IMR-90 (cell line): ENCODE results near the gene LHFPL6. TPM values are rescaled to one million over a fixed set of nuclear protein-coding genes. Genes with fewer than 3 reads are reported as not detected.

Experiments used
- ATAC-seq: fragments of 200-7000 bp; cut with Tn5 transposase; 2 replicates; pipeline ENCODE4 v1.9.1; 2020; ENCODE audit warnings: low read depth, mild to moderate bottlenecking, moderate library complexity
- BruUV-seq: library from RNA; stranded (reverse); fragments of 400-500 nt; replicated peaks from 2 replicates; lab custom pipeline; 2021; lab: Mats Ljungman, UMichigan
- CTCF ChIA-PET: fragments of 300-600 bp; formaldehyde crosslinking; extraction: SDS; loops from one replicate; lab custom pipeline; 2021; ENCODE audit warnings: antibody characterized with exemption; lab: Yijun Ruan, JAX
- POLR2A ChIA-PET: fragments of 300-600 bp; sonication (Branson Sonifier 250); formaldehyde crosslinking; loops from one replicate; lab custom pipeline; 2022; ENCODE audit warnings: antibody characterized with exemption; ENCODE audit not compliant: unreplicated experiment; lab: Charles Lee
- DNase-seq: peaks from one replicate; pipeline ENCODE4 v3.0.0; 2013
- H2AFZ ChIP-seq: replicated peaks from 2 replicates; pipeline ENCODE3; 2013; ENCODE audit warnings: low read length, mild to moderate bottlenecking; ENCODE audit not compliant: poor library complexity
- H2AK5ac ChIP-seq: 2 replicates; pipeline ENCODE4 v1.6.1; 2013; ENCODE audit warnings: low read depth, low read length, inconsistent platforms
- H2AK9ac ChIP-seq: replicated peaks from 2 replicates; pipeline ENCODE3; 2013; ENCODE audit warnings: mild to moderate bottlenecking, low read depth, low read length, moderate library complexity; ENCODE audit not compliant: poor library complexity
- H2BK120ac ChIP-seq: 2 replicates; pipeline ENCODE4 v1.6.1; 2013; ENCODE audit warnings: low read depth, low read length, inconsistent platforms
- H2BK15ac ChIP-seq: 3 replicates; pipeline ENCODE4 v1.6.1; 2013; ENCODE audit warnings: low read depth, low read length, inconsistent platforms
- H2BK20ac ChIP-seq: 2 replicates; pipeline ENCODE4 v1.6.1; 2013; ENCODE audit warnings: low read depth, mild to moderate bottlenecking, inconsistent platforms, low read length, moderate library complexity
- H2BK5ac ChIP-seq: 2 replicates; pipeline ENCODE4 v1.6.1; 2013; ENCODE audit warnings: mild to moderate bottlenecking, low read depth, low read length, inconsistent platforms; ENCODE audit not compliant: poor library complexity, severe bottlenecking
- H3K14ac ChIP-seq: replicated peaks from 2 replicates; pipeline ENCODE4 v1.6.1; 2013; ENCODE audit warnings: low read depth, low read length, inconsistent platforms
- H3K18ac ChIP-seq: 2 replicates; pipeline ENCODE4 v1.6.1; 2013; ENCODE audit warnings: low read depth, low read length, control low read depth
- H3K23ac ChIP-seq: 2 replicates; pipeline ENCODE4 v1.6.1; 2013; ENCODE audit warnings: low read depth, low read length, inconsistent platforms
- H3K27ac ChIP-seq: 2 replicates; pipeline ENCODE4 v1.5.1; 2013; ENCODE audit warnings: mild to moderate bottlenecking, control low read depth, low read length; ENCODE audit not compliant: insufficient read depth
- H3K27me3 ChIP-seq: 2 replicates; pipeline ENCODE4 v1.6.1; 2013; ENCODE audit warnings: low read length; ENCODE audit not compliant: control insufficient read depth, insufficient read depth
- H3K36me3 ChIP-seq: 2 replicates; pipeline ENCODE4 v1.6.1; 2013; ENCODE audit warnings: low read length, mixed read lengths; ENCODE audit not compliant: control insufficient read depth, insufficient read depth
- H3K4ac ChIP-seq: 2 replicates; pipeline ENCODE4 v1.6.1; 2013; ENCODE audit warnings: low read depth, low read length, inconsistent platforms
- H3K4me1 ChIP-seq: 2 replicates; pipeline ENCODE4 v1.6.1; 2013; ENCODE audit warnings: low read length, mixed read lengths; ENCODE audit not compliant: control insufficient read depth, insufficient read depth
- H3K4me2 ChIP-seq: 2 replicates; pipeline ENCODE4 v1.6.1; 2013; ENCODE audit warnings: low read depth, mild to moderate bottlenecking, control low read depth, low read length, moderate library complexity
- H3K4me3 ChIP-seq: 2 replicates; pipeline ENCODE4 v1.5.1; 2013; ENCODE audit warnings: low read depth, mild to moderate bottlenecking, control low read depth, low read length, moderate library complexity; ENCODE audit not compliant: insufficient read depth
- H3K56ac ChIP-seq: 2 replicates; pipeline ENCODE4 v1.6.1; 2013; ENCODE audit warnings: low read length, inconsistent platforms; ENCODE audit not compliant: insufficient read depth; ENCODE audit errors: extremely low read depth
- H3K79me1 ChIP-seq, 2 experiments: 2 replicates each; pipeline ENCODE4 v1.6.1; 2013; ENCODE audit warnings: low read length in 2 of 2, inconsistent platforms in 1 of 2, low read depth in 1 of 2
- H3K9ac ChIP-seq: 2 replicates; pipeline ENCODE4 v1.6.1; 2013; ENCODE audit warnings: low read depth, low read length, control low read depth
- H3K9me1 ChIP-seq: 2 replicates; pipeline ENCODE4 v1.6.1; 2013; ENCODE audit warnings: low read length, inconsistent platforms; ENCODE audit not compliant: insufficient read depth
- H3K9me3 ChIP-seq: 2 replicates; pipeline ENCODE4 v1.6.1; 2013; ENCODE audit warnings: low read length; ENCODE audit not compliant: control insufficient read depth, insufficient read depth
- H4K20me1 ChIP-seq: 2 replicates; pipeline ENCODE4 v1.6.1; 2013; ENCODE audit warnings: low read length, inconsistent platforms; ENCODE audit not compliant: insufficient read depth
- H4K5ac ChIP-seq: 2 replicates; pipeline ENCODE4 v1.6.1; 2013; ENCODE audit warnings: mild to moderate bottlenecking, low read depth, low read length, control low read depth
- H4K8ac ChIP-seq, 2 experiments: 2 replicates each; pipeline ENCODE4 v1.6.1; 2013; ENCODE audit warnings: low read depth in 2 of 2, low read length in 2 of 2, control low read depth in 1 of 2, inconsistent platforms in 1 of 2
- H4K91ac ChIP-seq: 2 replicates; pipeline ENCODE4 v1.6.1; 2013; ENCODE audit warnings: low read depth, low read length, inconsistent platforms; ENCODE audit not compliant: insufficient read depth
- BHLHE40 ChIP-seq: fragments of 150-350 bp; IDR thresholded peaks from 2 replicates; pipeline ENCODE4 v1.6.1; 2016; ENCODE audit warnings: mild to moderate bottlenecking, low read depth, low read length
- CEBPB ChIP-seq: IDR thresholded peaks from 2 replicates; pipeline ENCODE4 v1.6.1; 2012; ENCODE audit warnings: low read depth, low read length, improper control_type of control experiment
- CHD1 ChIP-seq: IDR thresholded peaks from 2 replicates; pipeline ENCODE4 v1.6.1; 2012; ENCODE audit warnings: low read depth, low read length, improper control_type of control experiment
- FOS ChIP-seq: fragments of 150-350 bp; IDR thresholded peaks from 2 replicates; pipeline ENCODE4 v1.6.1; 2016; ENCODE audit warnings: low read depth, low read length
- MAFK ChIP-seq: IDR thresholded peaks from 2 replicates; pipeline ENCODE4 v1.6.1; 2012; ENCODE audit warnings: low read depth, low read length, improper control_type of control experiment
- MAZ ChIP-seq: IDR thresholded peaks from 2 replicates; pipeline ENCODE4 v1.6.1; 2012; ENCODE audit warnings: low read depth, mild to moderate bottlenecking, low read length, improper control_type of control experiment, moderate library complexity, borderline replicate concordance
- MXI1 ChIP-seq: IDR thresholded peaks from 2 replicates; pipeline ENCODE4 v1.6.1; 2012; ENCODE audit warnings: low read depth, mild to moderate bottlenecking, low read length, moderate library complexity, borderline replicate concordance
- NFE2L2 ChIP-seq: fragments of 150-350 bp; IDR thresholded peaks from 2 replicates; pipeline ENCODE4 v1.6.1; 2016; ENCODE audit warnings: low read depth, mild to moderate bottlenecking, low read length
- POLR2A ChIP-seq: IDR thresholded peaks from 2 replicates; pipeline ENCODE4 v1.6.1; 2012; ENCODE audit warnings: mild to moderate bottlenecking, low read depth, low read length
- RAD21 ChIP-seq: IDR thresholded peaks from 2 replicates; pipeline ENCODE4 v1.6.1; 2012; ENCODE audit warnings: low read length, improper control_type of control experiment
- RCOR1 ChIP-seq: IDR thresholded peaks from 2 replicates; pipeline ENCODE4 v1.6.1; 2012; ENCODE audit warnings: mild to moderate bottlenecking, low read length, improper control_type of control experiment; ENCODE audit not compliant: insufficient replicate concordance
- RFX5 ChIP-seq: IDR thresholded peaks from 2 replicates; pipeline ENCODE4 v1.8.0; 2012; ENCODE audit warnings: low read depth, mild to moderate bottlenecking, low read length, moderate library complexity
- SMC3 ChIP-seq: fragments of 150-350 bp; IDR thresholded peaks from 2 replicates; pipeline ENCODE4 v1.6.1; 2016; ENCODE audit warnings: low read depth, mild to moderate bottlenecking, antibody characterized with exemption, low read length, moderate library complexity
- WGBS, 2 experiments: methylation state at CpG; one replicate each; pipeline versions ENCODE4 v1.1.5 to v1.1.7; 2013; ENCODE audit warnings: missing lambda C conversion rate in 2 of 2; ENCODE audit not compliant: insufficient read length in 1 of 2; ENCODE audit errors: extremely low coverage in 2 of 2; 5-methylcytosine and 5-hydroxymethylcytosine counted together
- dilution Hi-C: fragments of 300-500 bp; cut with HindIII; formaldehyde crosslinking; loops from one replicate; pipeline ENCODE4 v1.14.3; 2018; ENCODE audit warnings: low sequenced_read_pairs; ENCODE audit not compliant: unreplicated experiment
- in situ Hi-C: fragments of 300-500 bp; cut with MboI; formaldehyde crosslinking; loops from 3 replicates; pipeline ENCODE4 v1.14.3; 2019; ENCODE audit warnings: low sequenced_read_pairs, inconsistent platforms, mixed read lengths
- intact Hi-C: fragments of 100-400 bp; cut with micrococcal nuclease; formaldehyde crosslinking; loops from 2 replicates; pipeline ENCODE4 v1.10.0; 2022
- polyA plus RNA-seq, 3 experiments: library from polyadenylated mRNA; depleted of rRNA; stranded (reverse); fragments of >200 nt; gene quantifications; 2 replicates each; pipeline ENCODE4 v1.2.3, GENCODE V29; 2012; ENCODE audit warnings: low replicate concordance in 1 of 3
- total RNA-seq: library from RNA; depleted of rRNA; stranded (reverse); fragments of >200 nt; gene quantifications from 2 replicates; pipeline ENCODE4 v1.2.3, GENCODE V29; 2012
- TF ChIP-seq, protein P1 (sequence below): conservative IDR thresholded peaks from 2 replicates; pipeline ENCODE4 v1.5.1; 2012; ENCODE audit warnings: mild to moderate bottlenecking, low read depth, low read length, improper control_type of control experiment
- TF ChIP-seq, protein P2 (sequence below): fragments of 150-350 bp; IDR thresholded peaks from 2 replicates; pipeline ENCODE4 v1.6.1; 2016; ENCODE audit warnings: low read depth, mild to moderate bottlenecking, low read length, moderate library complexity, borderline replicate concordance
- TF ChIP-seq, protein P3 (sequence below): fragments of 150-350 bp; IDR thresholded peaks from 2 replicates; pipeline ENCODE4 v1.6.1; 2017; ENCODE audit warnings: mild to moderate bottlenecking, antibody characterized with exemption, low read length, low read depth

LHFPL6 gene
- total and polyA plus RNA-seq, 2 of the 4 experiments (the other 2 are of a cell fraction), result 24.7 to 36.1 TPM

DNA sequence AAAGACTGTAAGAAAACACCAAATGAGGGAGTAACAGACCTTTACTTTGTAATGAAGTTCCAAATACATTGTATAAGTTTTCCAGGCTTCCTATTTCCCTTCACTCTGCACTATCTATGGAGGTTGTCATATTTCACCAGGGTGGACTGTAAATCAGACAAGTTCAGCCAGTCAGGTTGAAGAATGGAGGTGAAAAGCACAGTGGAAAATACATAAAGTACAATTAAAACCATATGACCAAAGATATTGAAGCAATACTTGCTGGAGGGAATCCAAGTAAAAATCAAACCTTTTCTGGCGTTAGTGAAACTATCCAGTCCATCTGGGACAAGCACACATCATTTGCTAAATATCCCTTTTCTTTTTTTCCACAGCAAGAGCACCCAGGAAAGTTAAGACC lies 3.2 kb downstream of the LHFPL6 start:
- Histone ChIP-seq H3K27ac (no peak overlapping the region), H3K36me3 (peaks cover 7% of the 10 kb centered on the region), H3K23ac (no peak overlapping the region), H2BK15ac (no peak overlapping the region), H2AK5ac (no peak overlapping the region), H2BK120ac (no peak overlapping the region), H3K4me1 (peaks cover 14% of the 10 kb centered on the region), H2BK20ac (no peak overlapping the region), H4K8ac (no peak overlapping the region), H2BK5ac (peak overlapping the region; percentile 15), H3K56ac (no peak overlapping the region; the same call in 1 of the 2 replicates), H3K27me3 (no peaks in the 10 kb centered on the region), H3K4me3 (no peak overlapping the region), H4K5ac (no peak overlapping the region), H3K4ac (no peak overlapping the region), H3K9me1 (peaks cover 14% of the 10 kb centered on the region), H3K14ac (peak overlapping the region; percentile 48; the same call in 1 of the 2 replicates), H3K18ac (no peak overlapping the region), H3K9me3 (no peaks in the 10 kb centered on the region), H3K4me2 (peak overlapping the region; percentile 90), H2AK9ac (no peak overlapping the region), H3K79me1 (peaks cover 18 to 51% of the 10 kb centered on the region in 2 experiments), H4K20me1 (no peaks in the 10 kb centered on the region), H2AFZ (no peak overlapping the region), H4K91ac (no peak overlapping the region), H3K9ac (peak overlapping the region; percentile 18; the same call in 1 of the 2 replicates)
- no peak for TF ChIP-seq BHLHE40
- TF ChIP-seq MXI1, result no peak
- TF ChIP-seq RFX5, result no peak
- TF ChIP-seq MAZ, result no peak
- TF ChIP-seq, protein P1, sequence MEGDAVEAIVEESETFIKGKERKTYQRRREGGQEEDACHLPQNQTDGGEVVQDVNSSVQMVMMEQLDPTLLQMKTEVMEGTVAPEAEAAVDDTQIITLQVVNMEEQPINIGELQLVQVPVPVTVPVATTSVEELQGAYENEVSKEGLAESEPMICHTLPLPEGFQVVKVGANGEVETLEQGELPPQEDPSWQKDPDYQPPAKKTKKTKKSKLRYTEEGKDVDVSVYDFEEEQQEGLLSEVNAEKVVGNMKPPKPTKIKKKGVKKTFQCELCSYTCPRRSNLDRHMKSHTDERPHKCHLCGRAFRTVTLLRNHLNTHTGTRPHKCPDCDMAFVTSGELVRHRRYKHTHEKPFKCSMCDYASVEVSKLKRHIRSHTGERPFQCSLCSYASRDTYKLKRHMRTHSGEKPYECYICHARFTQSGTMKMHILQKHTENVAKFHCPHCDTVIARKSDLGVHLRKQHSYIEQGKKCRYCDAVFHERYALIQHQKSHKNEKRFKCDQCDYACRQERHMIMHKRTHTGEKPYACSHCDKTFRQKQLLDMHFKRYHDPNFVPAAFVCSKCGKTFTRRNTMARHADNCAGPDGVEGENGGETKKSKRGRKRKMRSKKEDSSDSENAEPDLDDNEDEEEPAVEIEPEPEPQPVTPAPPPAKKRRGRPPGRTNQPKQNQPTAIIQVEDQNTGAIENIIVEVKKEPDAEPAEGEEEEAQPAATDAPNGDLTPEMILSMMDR, result no peak
- TF ChIP-seq, protein P2, sequence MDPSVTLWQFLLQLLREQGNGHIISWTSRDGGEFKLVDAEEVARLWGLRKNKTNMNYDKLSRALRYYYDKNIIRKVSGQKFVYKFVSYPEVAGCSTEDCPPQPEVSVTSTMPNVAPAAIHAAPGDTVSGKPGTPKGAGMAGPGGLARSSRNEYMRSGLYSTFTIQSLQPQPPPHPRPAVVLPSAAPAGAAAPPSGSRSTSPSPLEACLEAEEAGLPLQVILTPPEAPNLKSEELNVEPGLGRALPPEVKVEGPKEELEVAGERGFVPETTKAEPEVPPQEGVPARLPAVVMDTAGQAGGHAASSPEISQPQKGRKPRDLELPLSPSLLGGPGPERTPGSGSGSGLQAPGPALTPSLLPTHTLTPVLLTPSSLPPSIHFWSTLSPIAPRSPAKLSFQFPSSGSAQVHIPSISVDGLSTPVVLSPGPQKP, result no peak
- TF ChIP-seq RAD21, result no peak
- no peak for TF ChIP-seq NFE2L2
- no peak for TF ChIP-seq RCOR1
- no peak for TF ChIP-seq FOS
- no peak for TF ChIP-seq CEBPB
- TF ChIP-seq POLR2A, result no peak
- TF ChIP-seq CHD1, result no peak
- no peak for TF ChIP-seq MAFK
- no peak for TF ChIP-seq SMC3
- TF ChIP-seq, protein P3, sequence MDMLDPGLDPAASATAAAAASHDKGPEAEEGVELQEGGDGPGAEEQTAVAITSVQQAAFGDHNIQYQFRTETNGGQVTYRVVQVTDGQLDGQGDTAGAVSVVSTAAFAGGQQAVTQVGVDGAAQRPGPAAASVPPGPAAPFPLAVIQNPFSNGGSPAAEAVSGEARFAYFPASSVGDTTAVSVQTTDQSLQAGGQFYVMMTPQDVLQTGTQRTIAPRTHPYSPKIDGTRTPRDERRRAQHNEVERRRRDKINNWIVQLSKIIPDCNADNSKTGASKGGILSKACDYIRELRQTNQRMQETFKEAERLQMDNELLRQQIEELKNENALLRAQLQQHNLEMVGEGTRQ, result no peak
- intact Hi-C loops (loop anchor here (5.0 kb wide), 1 partner anchor 563 kb away; the partner anchor contains the start of genes NHLRC3 and PROSER1), in situ Hi-C loops (loop anchor here (10.0 kb wide), 1 partner anchor 185 kb away; no protein-coding TSS in a partner anchor), dilution Hi-C loops (no loop called here)
- DNase-seq, result peak; percentile 33
- no CpG with 5 or more reads among the region's 1 CpG for WGBS, 2 experiments
- CTCF ChIA-PET, result no interaction called here
- no TSS peak for BruUV-seq
- ATAC-seq, result no peak
- POLR2A ChIA-PET, result no interaction called here
